Neural cell (in vitro differentiated cells): Measurements from ENCODE around the gene SETMAR.

Source experiments
- CTCF ChIP-seq: fragments of 450-650 bp; IDR thresholded peaks from 2 replicates; pipeline ENCODE4 v1.5.1; 2014; ENCODE audit warnings: antibody characterized with exemption, mild to moderate bottlenecking, moderate library complexity; ENCODE audit not compliant: poor library complexity, severe bottlenecking
- EP300 ChIP-seq: fragments of 450-650 bp; conservative IDR thresholded peaks from 2 replicates; pipeline ENCODE4 v1.6.1; 2014; ENCODE audit warnings: antibody characterized with exemption, mild to moderate bottlenecking, moderate library complexity; ENCODE audit not compliant: poor library complexity, severe bottlenecking
- EZH2 ChIP-seq: fragments of 200-600, 300-800 bp; shearing (Covaris generic), sonication (generic); IDR thresholded peaks from 2 replicates; pipeline ENCODE4 v1.6.1; 2014; ENCODE audit warnings: antibody characterized with exemption, low read length, borderline replicate concordance, mild to moderate bottlenecking; ENCODE audit not compliant: insufficient read depth, poor library complexity, severe bottlenecking
- MXI1 ChIP-seq: fragments of 450-650 bp; conservative IDR thresholded peaks from 2 replicates; pipeline ENCODE4 v1.6.1; 2014; ENCODE audit warnings: antibody characterized with exemption, mild to moderate bottlenecking; ENCODE audit not compliant: poor library complexity, severe bottlenecking
- POLR2AphosphoS5 ChIP-seq: IDR thresholded peaks from 2 replicates; pipeline ENCODE4 v1.6.1; 2012
- REST ChIP-seq: IDR thresholded peaks from 2 replicates; pipeline ENCODE4 v1.6.1; 2012; ENCODE audit warnings: borderline replicate concordance
- SMC3 ChIP-seq: fragments of 450-650 bp; conservative IDR thresholded peaks from 2 replicates; pipeline ENCODE4 v1.6.1; 2014; ENCODE audit warnings: antibody characterized with exemption, mild to moderate bottlenecking, moderate library complexity; ENCODE audit not compliant: poor library complexity
- TAF1 ChIP-seq: IDR thresholded peaks from 2 replicates; pipeline ENCODE4 v1.6.1; 2012; ENCODE audit warnings: low read depth

DNA sequence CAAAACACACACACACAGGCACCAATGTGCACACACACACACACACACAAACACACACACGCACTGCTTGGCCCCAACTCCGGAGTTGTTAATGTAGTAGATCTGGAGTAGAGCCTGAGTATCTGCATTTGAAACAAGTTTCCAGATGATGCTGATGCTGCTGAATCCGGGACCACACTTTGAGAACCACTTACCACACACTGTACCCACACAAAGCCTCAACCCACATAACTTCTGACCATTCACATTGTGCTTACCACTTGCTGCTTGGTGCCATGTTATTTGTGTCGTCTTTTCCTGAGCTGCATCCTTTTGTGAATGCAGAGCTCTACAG, 36.9 kb downstream of the SETMAR start:
- TF ChIP-seq CTCF (no peak), EZH2 (no peak), POLR2AphosphoS5 (no peak), EP300 (no peak), REST (no peak), TAF1 (no peak), MXI1 (no peak), SMC3 (no peak)
